PC-9 (cell line): Measurements from ENCODE around the gene PTPN23.

Experiments used
- EZH2 ChIP-seq: fragments of 200-600 bp; sonication (generic); IDR thresholded peaks from 2 replicates; pipeline ENCODE4 v1.8.0; 2017; ENCODE audit warnings: antibody characterized with exemption, low read depth
- TF ChIP-seq, protein P1 (sequence below): fragments of 200-600 bp; sonication (generic); conservative IDR thresholded peaks from 2 replicates; pipeline ENCODE4 v1.6.1; 2017; ENCODE audit warnings: mixed run types, antibody characterized with exemption, mild to moderate bottlenecking, moderate library complexity

DNA sequence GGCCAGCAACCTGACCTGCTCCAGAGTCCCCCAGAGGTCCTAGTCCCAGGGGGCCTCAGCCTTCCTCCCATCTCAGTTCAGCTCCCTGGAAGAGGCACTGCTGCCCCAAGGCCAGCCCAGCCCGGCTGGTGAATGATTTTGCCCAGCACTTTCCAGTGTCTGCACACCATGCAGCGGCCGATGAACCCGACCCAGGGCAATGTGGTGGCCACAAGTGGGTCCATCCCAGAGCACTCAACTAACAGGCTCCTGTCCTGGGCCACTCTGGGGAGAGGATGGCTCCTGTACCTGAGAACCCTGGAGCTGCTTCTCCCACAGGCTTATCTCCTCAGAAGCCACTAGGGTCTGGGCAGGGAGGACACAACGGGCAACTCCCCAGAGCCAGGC lies 39.2 kb downstream of the PTPN23 start:
- TF ChIP-seq, protein P1, sequence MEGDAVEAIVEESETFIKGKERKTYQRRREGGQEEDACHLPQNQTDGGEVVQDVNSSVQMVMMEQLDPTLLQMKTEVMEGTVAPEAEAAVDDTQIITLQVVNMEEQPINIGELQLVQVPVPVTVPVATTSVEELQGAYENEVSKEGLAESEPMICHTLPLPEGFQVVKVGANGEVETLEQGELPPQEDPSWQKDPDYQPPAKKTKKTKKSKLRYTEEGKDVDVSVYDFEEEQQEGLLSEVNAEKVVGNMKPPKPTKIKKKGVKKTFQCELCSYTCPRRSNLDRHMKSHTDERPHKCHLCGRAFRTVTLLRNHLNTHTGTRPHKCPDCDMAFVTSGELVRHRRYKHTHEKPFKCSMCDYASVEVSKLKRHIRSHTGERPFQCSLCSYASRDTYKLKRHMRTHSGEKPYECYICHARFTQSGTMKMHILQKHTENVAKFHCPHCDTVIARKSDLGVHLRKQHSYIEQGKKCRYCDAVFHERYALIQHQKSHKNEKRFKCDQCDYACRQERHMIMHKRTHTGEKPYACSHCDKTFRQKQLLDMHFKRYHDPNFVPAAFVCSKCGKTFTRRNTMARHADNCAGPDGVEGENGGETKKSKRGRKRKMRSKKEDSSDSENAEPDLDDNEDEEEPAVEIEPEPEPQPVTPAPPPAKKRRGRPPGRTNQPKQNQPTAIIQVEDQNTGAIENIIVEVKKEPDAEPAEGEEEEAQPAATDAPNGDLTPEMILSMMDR: no peak
- TF ChIP-seq EZH2: no peak
